MM.1S (cell line): ENCODE data around the gene TMEM232.
A peak's percentile ranks its signal among the peaks of the same experiment; 100 is the strongest.

Experiments used
- DNase-seq: peaks from one replicate; pipeline ENCODE4 v3.0.0-alpha.2; 2015
- H2AFZ ChIP-seq: fragments of 300-600 bp; sonication (generic); 2 replicates; pipeline ENCODE4 v1.6.0; 2016; ENCODE audit warnings: antibody characterized with exemption, low read length
- H3F3A ChIP-seq: fragments of 300-600 bp; sonication (generic); 2 replicates; pipeline ENCODE4 v1.6.1; 2016; ENCODE audit warnings: mild to moderate bottlenecking, antibody characterized with exemption, low read length, moderate library complexity, mixed read lengths; ENCODE audit not compliant: insufficient read depth
- H3K27ac ChIP-seq: fragments of 300-600 bp; sonication (generic); 2 replicates; pipeline ENCODE4 v1.5.1; 2016; ENCODE audit warnings: mild to moderate bottlenecking, low read length
- H3K27me3 ChIP-seq: fragments of 300-600 bp; sonication (generic); replicated peaks from 2 replicates; pipeline ENCODE4 v1.6.0; 2016; ENCODE audit warnings: low read length; ENCODE audit not compliant: insufficient read depth
- H3K36me3 ChIP-seq: fragments of 300-600 bp; sonication (generic); replicated peaks from 2 replicates; pipeline ENCODE4 v1.6.1; 2016; ENCODE audit warnings: mild to moderate bottlenecking, low read length, mixed read lengths; ENCODE audit not compliant: insufficient read depth
- H3K4me1 ChIP-seq: fragments of 300-600 bp; sonication (generic); 2 replicates; pipeline ENCODE4 v1.6.1; 2016; ENCODE audit warnings: low read length, mixed read lengths
- H3K4me2 ChIP-seq: fragments of 300-600 bp; sonication (generic); 2 replicates; pipeline ENCODE4 v1.6.0; 2016; ENCODE audit warnings: low read depth, low read length
- H3K4me3 ChIP-seq: fragments of 300-600 bp; sonication (generic); 2 replicates; pipeline ENCODE4 v1.5.1; 2016; ENCODE audit warnings: low read length, mixed read lengths
- H3K79me2 ChIP-seq: fragments of 300-600 bp; sonication (generic); 2 replicates; pipeline ENCODE4 v1.6.1; 2016; ENCODE audit warnings: mixed run types, low read length, mixed read lengths
- H3K9ac ChIP-seq: fragments of 300-600 bp; sonication (generic); 2 replicates; pipeline ENCODE4 v1.6.1; 2016; ENCODE audit warnings: low read length, mixed read lengths
- H3K9me2 ChIP-seq: fragments of 300-600 bp; sonication (generic); replicated peaks from 2 replicates; pipeline ENCODE4 v1.6.1; 2016; ENCODE audit warnings: mild to moderate bottlenecking, low read length, mixed read lengths; ENCODE audit not compliant: insufficient read depth
- H3K9me3 ChIP-seq: fragments of 300-600 bp; sonication (generic); replicated peaks from 2 replicates; pipeline ENCODE4 v1.6.1; 2016; ENCODE audit warnings: mild to moderate bottlenecking, low read length, mixed read lengths; ENCODE audit not compliant: insufficient read depth
- H4K20me1 ChIP-seq: fragments of 300-600 bp; sonication (generic); 2 replicates; pipeline ENCODE4 v1.6.1; 2016; ENCODE audit warnings: mild to moderate bottlenecking, low read length, moderate library complexity, mixed read lengths; ENCODE audit not compliant: insufficient read depth
- EZH2 ChIP-seq: fragments of 300-600 bp; sonication (generic); optimal IDR thresholded peaks from 2 replicates; pipeline ENCODE3; 2017; ENCODE audit warnings: low read depth, mild to moderate bottlenecking, antibody characterized with exemption, low read length, mixed read lengths
- EZH2phosphoT487 ChIP-seq: fragments of 300-600 bp; sonication (generic); IDR thresholded peaks from 2 replicates; pipeline ENCODE4 v1.6.1; 2018; ENCODE audit warnings: antibody characterized with exemption, low read length
- TF ChIP-seq, protein P1 (sequence below): fragments of 300-600 bp; sonication (generic); IDR thresholded peaks from 2 replicates; pipeline ENCODE4 v1.5.1; 2016; ENCODE audit warnings: antibody characterized with exemption, low read length, mixed read lengths

Gene TMEM232

DNA sequence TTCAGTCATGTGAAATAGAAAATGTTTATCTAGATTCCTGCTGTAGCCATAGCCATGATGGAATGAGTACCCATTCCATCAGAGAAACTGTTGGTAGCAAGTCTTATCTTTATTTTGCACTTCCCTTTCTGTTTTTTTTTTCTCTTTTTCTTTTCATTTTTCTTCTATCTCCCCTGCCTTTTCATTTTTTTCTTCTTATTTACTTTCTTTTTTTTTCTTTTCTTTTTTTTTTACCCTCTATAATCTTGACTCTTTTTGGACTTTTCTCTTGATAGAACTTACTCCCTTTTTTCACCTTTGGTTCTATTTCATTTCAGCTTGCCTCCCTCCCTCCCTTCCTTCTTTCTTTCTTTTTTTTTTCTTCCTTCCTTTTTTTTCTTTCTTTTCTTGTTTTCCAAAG lies 27.7 kb upstream of the TMEM232 start:
- no peaks in the 10 kb centered on the region for H4K20me1 ChIP-seq

DNA sequence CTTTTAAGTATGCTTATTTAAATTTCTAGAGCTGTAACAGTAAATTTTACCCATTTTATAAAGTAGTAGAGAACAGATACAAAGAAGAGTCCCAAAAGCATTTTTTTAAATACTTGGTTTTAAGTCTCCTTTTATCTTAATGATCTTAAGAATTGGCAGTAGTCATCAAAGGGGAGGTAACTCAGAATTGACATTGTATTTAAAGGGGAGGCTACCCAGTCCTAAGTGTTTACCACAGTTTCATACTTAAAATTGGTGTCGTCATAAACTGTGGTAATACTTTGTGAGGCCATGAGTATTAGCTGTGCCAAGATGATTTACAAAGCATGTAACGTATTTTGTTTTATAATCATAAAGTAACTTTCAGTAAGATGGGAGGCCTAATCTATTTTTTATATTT lies 27.1 kb upstream of the TMEM232 start:
- H3K27me3 ChIP-seq: no peaks in the 10 kb centered on the region
- no peaks in the 10 kb centered on the region for H4K20me1 ChIP-seq
- no peaks in the 10 kb centered on the region; the same call in 1 of the 2 replicates for H3K36me3 ChIP-seq
- no peak overlapping the region for H3K4me3 ChIP-seq
- peaks cover 26% of the 10 kb centered on the region for H3F3A ChIP-seq
- H3K9ac ChIP-seq: no peak overlapping the region
- H3K9me3 ChIP-seq: no peaks in the 10 kb centered on the region
- peaks cover 35% of the 10 kb centered on the region for H3K4me1 ChIP-seq
- H3K79me2 ChIP-seq: peaks cover 25% of the 10 kb centered on the region
- H3K9me2 ChIP-seq: no peaks in the 10 kb centered on the region
- no peak for DNase-seq
- peak overlapping the region; percentile 95; the same call in 1 of the 2 replicates for H3K27ac ChIP-seq
- TF ChIP-seq EZH2 (no peak), EZH2phosphoT487 (no peak)
- TF ChIP-seq, protein P1, sequence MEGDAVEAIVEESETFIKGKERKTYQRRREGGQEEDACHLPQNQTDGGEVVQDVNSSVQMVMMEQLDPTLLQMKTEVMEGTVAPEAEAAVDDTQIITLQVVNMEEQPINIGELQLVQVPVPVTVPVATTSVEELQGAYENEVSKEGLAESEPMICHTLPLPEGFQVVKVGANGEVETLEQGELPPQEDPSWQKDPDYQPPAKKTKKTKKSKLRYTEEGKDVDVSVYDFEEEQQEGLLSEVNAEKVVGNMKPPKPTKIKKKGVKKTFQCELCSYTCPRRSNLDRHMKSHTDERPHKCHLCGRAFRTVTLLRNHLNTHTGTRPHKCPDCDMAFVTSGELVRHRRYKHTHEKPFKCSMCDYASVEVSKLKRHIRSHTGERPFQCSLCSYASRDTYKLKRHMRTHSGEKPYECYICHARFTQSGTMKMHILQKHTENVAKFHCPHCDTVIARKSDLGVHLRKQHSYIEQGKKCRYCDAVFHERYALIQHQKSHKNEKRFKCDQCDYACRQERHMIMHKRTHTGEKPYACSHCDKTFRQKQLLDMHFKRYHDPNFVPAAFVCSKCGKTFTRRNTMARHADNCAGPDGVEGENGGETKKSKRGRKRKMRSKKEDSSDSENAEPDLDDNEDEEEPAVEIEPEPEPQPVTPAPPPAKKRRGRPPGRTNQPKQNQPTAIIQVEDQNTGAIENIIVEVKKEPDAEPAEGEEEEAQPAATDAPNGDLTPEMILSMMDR: no peak
- no peak overlapping the region for H3K4me2 ChIP-seq
- no peak overlapping the region for H2AFZ ChIP-seq

More for the DNA sequence above, 27.7 kb upstream of the TMEM232 start:
- no peak overlapping the region for H2AFZ ChIP-seq
- no peaks in the 10 kb centered on the region; the same call in 1 of the 2 replicates for H3K36me3 ChIP-seq
- H3F3A ChIP-seq: peaks cover 26% of the 10 kb centered on the region
- peaks cover 35% of the 10 kb centered on the region for H3K4me1 ChIP-seq
- no peak overlapping the region for H3K9ac ChIP-seq
- H3K27me3 ChIP-seq: no peaks in the 10 kb centered on the region
- no peak overlapping the region for H3K4me2 ChIP-seq
- peaks cover 25% of the 10 kb centered on the region for H3K79me2 ChIP-seq
- H3K9me2 ChIP-seq: no peaks in the 10 kb centered on the region
- H3K9me3 ChIP-seq: no peaks in the 10 kb centered on the region
- no peak for DNase-seq
- no peak overlapping the region for H3K4me3 ChIP-seq
- no peak overlapping the region for H3K27ac ChIP-seq
- TF ChIP-seq EZH2 (no peak), EZH2phosphoT487 (no peak)
- TF ChIP-seq, protein P1: no peak

- peaks cover 26% of the 10 kb centered on the region for H3F3A ChIP-seq
- H3K9ac ChIP-seq: peak overlapping the region; percentile 63
- peak overlapping the region; percentile 95 for H3K27ac ChIP-seq
- peak overlapping the region; percentile 94 for H3K4me2 ChIP-seq
- H3K79me2 ChIP-seq: peaks cover 25% of the 10 kb centered on the region
- H3K9me3 ChIP-seq: no peaks in the 10 kb centered on the region
- H3K27me3 ChIP-seq: no peaks in the 10 kb centered on the region
- H3K36me3 ChIP-seq: no peaks in the 10 kb centered on the region; the same call in 1 of the 2 replicates
- DNase-seq: no peak
- TF ChIP-seq EZH2 (no peak), EZH2phosphoT487 (no peak)
- TF ChIP-seq, protein P1: no peak
- H3K9me2 ChIP-seq: no peaks in the 10 kb centered on the region
- peak overlapping the region; percentile 37 for H2AFZ ChIP-seq
- no peaks in the 10 kb centered on the region for H4K20me1 ChIP-seq
- peaks cover 35% of the 10 kb centered on the region for H3K4me1 ChIP-seq
- H3K4me3 ChIP-seq: peak overlapping the region; percentile 49
These were observed 26.5 kb upstream of the TMEM232 start for GRCh38 chr5:110752953-110753352.
